ENCODE data around the gene TUNAR.
A peak's percentile ranks its signal among the peaks of the same experiment; 100 is the strongest.
"Not testable (repeated sequence)": the region's sequence is repeated elsewhere in the genome, so short reads cannot be mapped to it uniquely, and the experiment has no call there.

The TUNAR gene

GRCh38 chr14:95920769-95921438, 44.3 kb downstream of the TUNAR start:
- DNase-seq = no peak

GRCh38 chr14:95922080-95922479, 45.4 kb downstream of the TUNAR start:
- DNase-seq = no peak

- DNase-seq = no peak
Observed at GRCh38 chr14:95928751-95929150, 52.1 kb downstream of the TUNAR start.

GRCh38 chr14:95931384-95931783, 54.8 kb downstream of the TUNAR start:
- DNase-seq = no peak

GRCh38 chr14:95935228-95935822, 58.7 kb downstream of the TUNAR start:
- no peak for DNase-seq

GRCh38 chr14:95936041-95936440, 59.4 kb downstream of the TUNAR start:
- no peak for DNase-seq

GRCh38 chr14:95939335-95939734, 62.7 kb downstream of the TUNAR start:
- DNase-seq = no peak

GRCh38 chr14:95941897-95942296, 65.3 kb downstream of the TUNAR start:
- DNase-seq = no peak

- peak; percentile 8 for DNase-seq
Observed at GRCh38 chr14:95943699-95944098, 67.1 kb downstream of the TUNAR start.

- no peak for DNase-seq
Observed at GRCh38 chr14:95944462-95944861, 67.8 kb downstream of the TUNAR start.

- DNase-seq = no peak
Observed at GRCh38 chr14:95946867-95947266, 70.2 kb downstream of the TUNAR start.

GRCh38 chr14:95948558-95948981, 71.9 kb downstream of the TUNAR start:
- DNase-seq = no peak

GRCh38 chr14:95951359-95951758, 74.7 kb downstream of the TUNAR start:
- no peak for DNase-seq

GRCh38 chr14:95953111-95953724, 76.6 kb downstream of the TUNAR start:
- no peak for DNase-seq

GRCh38 chr14:95956601-95957460, 80.2 kb downstream of the TUNAR start:
- DNase-seq = no peak

GRCh38 chr14:95958105-95958504, 81.5 kb downstream of the TUNAR start:
- DNase-seq = no peak

GRCh38 chr14:95959317-95959716, 82.7 kb downstream of the TUNAR start:
- no peak for DNase-seq

- DNase-seq = no peak
Observed at GRCh38 chr14:95961481-95961880, 84.8 kb downstream of the TUNAR start.

- no peak for DNase-seq
Observed at GRCh38 chr14:95964901-95965300, 88.3 kb downstream of the TUNAR start.

GRCh38 chr14:95968048-95968447, 91.4 kb downstream of the TUNAR start:
- not testable (repeated sequence) for DNase-seq

Data from NCI-H1092 (cell line).